ENCODE results near the gene CCL3. TPM values are rescaled to one million over a fixed set of nuclear protein-coding genes. Genes with fewer than 3 reads are reported as not detected.

The CCL3 gene
- total and polyA plus RNA-seq, 2 of the 4 experiments (the other 2 are of a cell fraction) = not detected

- in situ Hi-C loops (cut with MboI; ENCODE audit: low sequenced_read_pairs) = no loop called here
- Histone ChIP-seq H3K23ac (ENCODE audit: low read depth, low read length) (no peak overlapping the region), H3K4me1 (ENCODE audit: control insufficient read depth, insufficient read depth, low read length) (no peaks in the 10 kb centered on the region), H2AFZ (replicated peaks; ENCODE audit: low read length, poor library complexity) (no peak overlapping the region), H3K36me3 (ENCODE audit: control insufficient read depth, insufficient read depth, low read length) (no peaks in the 10 kb centered on the region), H3K27ac (ENCODE audit: insufficient read depth, low read length) (no peak overlapping the region), H2AK5ac (ENCODE audit: low read depth, low read length) (no peak overlapping the region), H3K4me2 (ENCODE audit: low read depth, low read length) (no peak overlapping the region), H2AK9ac (replicated peaks; ENCODE audit: low read depth, low read length, poor library complexity) (no peak overlapping the region), H3K9ac (ENCODE audit: low read depth, low read length) (no peak overlapping the region), H4K91ac (ENCODE audit: insufficient read depth, low read depth, low read length) (no peak overlapping the region), H4K20me1 (ENCODE audit: insufficient read depth, low read length) (no peaks in the 10 kb centered on the region), H3K18ac (ENCODE audit: low read depth, low read length) (no peak overlapping the region), H2BK120ac (ENCODE audit: low read depth, low read length) (no peak overlapping the region), H3K56ac (ENCODE audit: extremely low read depth, insufficient read depth, low read length) (no peak overlapping the region), H2BK20ac (ENCODE audit: low read depth, low read length) (no peak overlapping the region), H3K4me3 (ENCODE audit: insufficient read depth, low read depth, low read length) (no peak overlapping the region), H3K14ac (replicated peaks; ENCODE audit: low read depth, low read length) (no peak overlapping the region), H4K5ac (ENCODE audit: low read depth, low read length) (no peak overlapping the region), H2BK15ac (ENCODE audit: low read depth, low read length) (no peak overlapping the region), H3K9me3 (ENCODE audit: control insufficient read depth, insufficient read depth, low read length) (no peaks in the 10 kb centered on the region), H3K27me3 (ENCODE audit: control insufficient read depth, insufficient read depth, low read length) (no peaks in the 10 kb centered on the region), H3K9me1 (ENCODE audit: insufficient read depth, low read length) (no peaks in the 10 kb centered on the region), H3K4ac (ENCODE audit: low read depth, low read length) (no peak overlapping the region), H2BK5ac (ENCODE audit: low read depth, low read length, poor library complexity, severe bottlenecking) (no peak overlapping the region), H3K79me1 (ENCODE audit: low read depth in 1 of 2, low read length in 2 of 2) (no peaks in the 10 kb centered on the region), H4K8ac (ENCODE audit: low read depth in 2 of 2, low read length in 2 of 2) (no peak overlapping the region)
- DNase-seq = no peak
- BruUV-seq (replicated peaks) = no TSS peak
- no peak for TF ChIP-seq SMC3 (IDR thresholded peaks at IDR 0.05; ENCODE audit: low read depth, low read length)
- TF ChIP-seq MAFK (IDR thresholded peaks at IDR 0.05; ENCODE audit: low read depth, low read length) = no peak
- no peak for TF ChIP-seq RAD21 (IDR thresholded peaks at IDR 0.05; ENCODE audit: low read length)
- TF ChIP-seq BHLHE40 (IDR thresholded peaks at IDR 0.05; ENCODE audit: low read depth, low read length) = no peak
- no peak for TF ChIP-seq RFX5 (IDR thresholded peaks at IDR 0.05; ENCODE audit: low read depth, low read length)
- TF ChIP-seq, protein P1, sequence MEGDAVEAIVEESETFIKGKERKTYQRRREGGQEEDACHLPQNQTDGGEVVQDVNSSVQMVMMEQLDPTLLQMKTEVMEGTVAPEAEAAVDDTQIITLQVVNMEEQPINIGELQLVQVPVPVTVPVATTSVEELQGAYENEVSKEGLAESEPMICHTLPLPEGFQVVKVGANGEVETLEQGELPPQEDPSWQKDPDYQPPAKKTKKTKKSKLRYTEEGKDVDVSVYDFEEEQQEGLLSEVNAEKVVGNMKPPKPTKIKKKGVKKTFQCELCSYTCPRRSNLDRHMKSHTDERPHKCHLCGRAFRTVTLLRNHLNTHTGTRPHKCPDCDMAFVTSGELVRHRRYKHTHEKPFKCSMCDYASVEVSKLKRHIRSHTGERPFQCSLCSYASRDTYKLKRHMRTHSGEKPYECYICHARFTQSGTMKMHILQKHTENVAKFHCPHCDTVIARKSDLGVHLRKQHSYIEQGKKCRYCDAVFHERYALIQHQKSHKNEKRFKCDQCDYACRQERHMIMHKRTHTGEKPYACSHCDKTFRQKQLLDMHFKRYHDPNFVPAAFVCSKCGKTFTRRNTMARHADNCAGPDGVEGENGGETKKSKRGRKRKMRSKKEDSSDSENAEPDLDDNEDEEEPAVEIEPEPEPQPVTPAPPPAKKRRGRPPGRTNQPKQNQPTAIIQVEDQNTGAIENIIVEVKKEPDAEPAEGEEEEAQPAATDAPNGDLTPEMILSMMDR (conservative IDR thresholded peaks at IDR 0.05; ENCODE audit: low read depth, low read length) = no peak
- dilution Hi-C loops (cut with HindIII; ENCODE audit: low sequenced_read_pairs, unreplicated experiment) = no loop called here
- WGBS, 2 experiments (ENCODE audit: extremely low coverage in 2 of 2, insufficient read length in 1 of 2) = no CpG with 5 or more reads among the region's 6 CpGs
- ChIA-PET CTCF (no interaction called here), POLR2A (ENCODE audit: unreplicated experiment) (no interaction called here)
- intact Hi-C loops (cut with micrococcal nuclease) = no loop called here
- no peak for ATAC-seq (ENCODE audit: low read depth)
Observed at GRCh38 chr17:36106493-36106835, 16.5 kb upstream of the CCL3 start.
